Measurements from ENCODE around the gene ABHD1. TPM values are rescaled to one million over a fixed set of nuclear protein-coding genes. Genes with fewer than 3 reads are reported as not detected.

ABHD1 gene
- total and polyA plus RNA-seq, 2 experiments from 2014 or later, result 0.38 to 0.55 TPM

Other genes starting within 250 kb of the ABHD1 start
- gene MAPRE3, start 153.2 kb upstream of the ABHD1 start, total RNA-seq (2014; rRNA removed; shearing (Covaris generic)), result 3.7 and 4.5 TPM in 2 replicates
- 3.3 and 3.5 TPM in 2 replicates for gene MAPRE3, start 153.2 kb upstream of the ABHD1 start, polyA plus RNA-seq (2016; fragmentation: Nextera tagmentation; extraction: Ambion mirVana)
- 34.2 and 36.5 TPM in 2 replicates for gene TMEM214, start 90.8 kb upstream of the ABHD1 start, total RNA-seq (2014; rRNA removed; shearing (Covaris generic))
- 16.2 and 18.4 TPM in 2 replicates for gene TMEM214, start 90.8 kb upstream of the ABHD1 start, polyA plus RNA-seq (2016; fragmentation: Nextera tagmentation; extraction: Ambion mirVana)
- gene AGBL5, start 72.1 kb upstream of the ABHD1 start, total RNA-seq (2014; rRNA removed; shearing (Covaris generic)), result 31.3 and 32.9 TPM in 2 replicates
- 17.9 and 18.5 TPM in 2 replicates for gene AGBL5, start 72.1 kb upstream of the ABHD1 start, polyA plus RNA-seq (2016; fragmentation: Nextera tagmentation; extraction: Ambion mirVana)
- 155 and 226 TPM in 2 replicates for gene OST4, start 52.2 kb upstream of the ABHD1 start, total RNA-seq (2014; rRNA removed; shearing (Covaris generic))
- gene OST4, start 52.2 kb upstream of the ABHD1 start, polyA plus RNA-seq (2016; fragmentation: Nextera tagmentation; extraction: Ambion mirVana), result 568 and 617 TPM in 2 replicates
- gene EMILIN1, start 45.2 kb upstream of the ABHD1 start, total RNA-seq (2014; rRNA removed; shearing (Covaris generic)), result 4.8 and 15.4 TPM in 2 replicates
- 3.2 and 4.5 TPM in 2 replicates for gene EMILIN1, start 45.2 kb upstream of the ABHD1 start, polyA plus RNA-seq (2016; fragmentation: Nextera tagmentation; extraction: Ambion mirVana)
- 8.8 and 9.7 TPM in 2 replicates for gene KHK, start 37.0 kb upstream of the ABHD1 start, total RNA-seq (2014; rRNA removed; shearing (Covaris generic))
- gene KHK, start 37.0 kb upstream of the ABHD1 start, polyA plus RNA-seq (2016; fragmentation: Nextera tagmentation; extraction: Ambion mirVana), result 8.4 and 9.7 TPM in 2 replicates
- gene CGREF1, start 4.7 kb upstream of the ABHD1 start, total RNA-seq (2014; rRNA removed; shearing (Covaris generic)), result 2.3 and 4.1 TPM in 2 replicates
- gene CGREF1, start 4.7 kb upstream of the ABHD1 start, polyA plus RNA-seq (2016; fragmentation: Nextera tagmentation; extraction: Ambion mirVana), result 3.5 and 4.5 TPM in 2 replicates
- 65.9 and 79.7 TPM in 2 replicates for gene PREB, start 10.8 kb downstream of the ABHD1 start, total RNA-seq (2014; rRNA removed; shearing (Covaris generic))
- 39.0 and 41.2 TPM in 2 replicates for gene PREB, start 10.8 kb downstream of the ABHD1 start, polyA plus RNA-seq (2016; fragmentation: Nextera tagmentation; extraction: Ambion mirVana)
- not detected in 2 replicates for gene PRR30, start 15.6 kb downstream of the ABHD1 start, total RNA-seq (2014; rRNA removed; shearing (Covaris generic))
- not detected in 2 replicates for gene PRR30, start 15.6 kb downstream of the ABHD1 start, polyA plus RNA-seq (2016; fragmentation: Nextera tagmentation; extraction: Ambion mirVana)
- 0.07 TPM in 1 of 2 replicates, not detected in the other for gene TCF23, start 25.2 kb downstream of the ABHD1 start, total RNA-seq (2014; rRNA removed; shearing (Covaris generic))
- 0.03 TPM in 1 of 2 replicates, not detected in the other for gene TCF23, start 25.2 kb downstream of the ABHD1 start, polyA plus RNA-seq (2016; fragmentation: Nextera tagmentation; extraction: Ambion mirVana)
- 98.3 and 129 TPM in 2 replicates for gene ATRAID, start 88.2 kb downstream of the ABHD1 start, total RNA-seq (2014; rRNA removed; shearing (Covaris generic))
- gene ATRAID, start 88.2 kb downstream of the ABHD1 start, polyA plus RNA-seq (2016; fragmentation: Nextera tagmentation; extraction: Ambion mirVana), result 154 and 164 TPM in 2 replicates
- gene SLC5A6, start 88.5 kb downstream of the ABHD1 start, total RNA-seq (2014; rRNA removed; shearing (Covaris generic)), result 138 and 153 TPM in 2 replicates
- gene SLC5A6, start 88.5 kb downstream of the ABHD1 start, polyA plus RNA-seq (2016; fragmentation: Nextera tagmentation; extraction: Ambion mirVana), result 41.0 and 44.3 TPM in 2 replicates
- gene CAD, start 93.6 kb downstream of the ABHD1 start, total RNA-seq (2014; rRNA removed; shearing (Covaris generic)), result 126 and 147 TPM in 2 replicates
- 38.1 and 39.2 TPM in 2 replicates for gene CAD, start 93.6 kb downstream of the ABHD1 start, polyA plus RNA-seq (2016; fragmentation: Nextera tagmentation; extraction: Ambion mirVana)
- gene SLC30A3, start 139.2 kb downstream of the ABHD1 start, total RNA-seq (2014; rRNA removed; shearing (Covaris generic)), result 5.1 and 8.3 TPM in 2 replicates
- 4.1 and 6.0 TPM in 2 replicates for gene SLC30A3, start 139.2 kb downstream of the ABHD1 start, polyA plus RNA-seq (2016; fragmentation: Nextera tagmentation; extraction: Ambion mirVana)
- 0.39 and 0.59 TPM in 2 replicates for gene DNAJC5G, start 151.6 kb downstream of the ABHD1 start, total RNA-seq (2014; rRNA removed; shearing (Covaris generic))
- not detected in 2 replicates for gene DNAJC5G, start 151.6 kb downstream of the ABHD1 start, polyA plus RNA-seq (2016; fragmentation: Nextera tagmentation; extraction: Ambion mirVana)
- 3.3 and 4.5 TPM in 2 replicates for gene TRIM54, start 158.6 kb downstream of the ABHD1 start, total RNA-seq (2014; rRNA removed; shearing (Covaris generic))
- gene TRIM54, start 158.6 kb downstream of the ABHD1 start, polyA plus RNA-seq (2016; fragmentation: Nextera tagmentation; extraction: Ambion mirVana), result 1.6 and 3.4 TPM in 2 replicates
- 0.59 TPM in 1 of 2 replicates, not detected in the other for gene UCN, start 184.6 kb downstream of the ABHD1 start, total RNA-seq (2014; rRNA removed; shearing (Covaris generic))
- 0.30 and 0.99 TPM in 2 replicates for gene UCN, start 184.6 kb downstream of the ABHD1 start, polyA plus RNA-seq (2016; fragmentation: Nextera tagmentation; extraction: Ambion mirVana)
- gene MPV17, start 199.3 kb downstream of the ABHD1 start, total RNA-seq (2014; rRNA removed; shearing (Covaris generic)), result 52.5 and 68.9 TPM in 2 replicates
- gene MPV17, start 199.3 kb downstream of the ABHD1 start, polyA plus RNA-seq (2016; fragmentation: Nextera tagmentation; extraction: Ambion mirVana), result 93.1 and 94.2 TPM in 2 replicates
- gene GTF3C2, start 232.9 kb downstream of the ABHD1 start, total RNA-seq (2014; rRNA removed; shearing (Covaris generic)), result 110 and 118 TPM in 2 replicates
- gene GTF3C2, start 232.9 kb downstream of the ABHD1 start, polyA plus RNA-seq (2016; fragmentation: Nextera tagmentation; extraction: Ambion mirVana), result 69.1 and 81.7 TPM in 2 replicates
- gene EIF2B4, start 246.5 kb downstream of the ABHD1 start, total RNA-seq (2014; rRNA removed; shearing (Covaris generic)), result 43.9 and 51.4 TPM in 2 replicates
- 64.0 and 64.4 TPM in 2 replicates for gene EIF2B4, start 246.5 kb downstream of the ABHD1 start, polyA plus RNA-seq (2016; fragmentation: Nextera tagmentation; extraction: Ambion mirVana)
- gene SNX17, start 246.8 kb downstream of the ABHD1 start, total RNA-seq (2014; rRNA removed; shearing (Covaris generic)), result 58.0 and 66.2 TPM in 2 replicates
- 32.6 and 34.0 TPM in 2 replicates for gene SNX17, start 246.8 kb downstream of the ABHD1 start, polyA plus RNA-seq (2016; fragmentation: Nextera tagmentation; extraction: Ambion mirVana)

Measured in GM23338 (cell line).